SJSA1 (cell line): Measurements from ENCODE around the gene VAC14. TPM values are rescaled to one million over a fixed set of nuclear protein-coding genes. Genes with fewer than 3 reads are reported as not detected.
A peak's percentile ranks its signal among the peaks of the same experiment; 100 is the strongest.
"Not testable (repeated sequence)": the region's sequence is repeated elsewhere in the genome, so short reads cannot be mapped to it uniquely, and the experiment has no call there.

Source experiments
- DNase-seq, 2 experiments: peaks; one replicate each; pipeline ENCODE4 v3.0.0-alpha.2; 2015 to 2020; ENCODE audit warnings: low spot score in 2 of 2, low read depth in 1 of 2
- H3K27ac ChIP-seq: fragments of 250-450 bp; sonication (Bioruptor Pico); 2 replicates; pipeline ENCODE4 v1.5.1; 2020; ENCODE audit warnings: mild to moderate bottlenecking, moderate library complexity
- H3K27me3 ChIP-seq: fragments of 250-450 bp; sonication (Bioruptor Pico); replicated peaks from 2 replicates; pipeline ENCODE4 v1.5.1; 2020; ENCODE audit warnings: mild to moderate bottlenecking, moderate library complexity
- H3K36me3 ChIP-seq: fragments of 250-450 bp; sonication (Bioruptor Pico); 2 replicates; pipeline ENCODE4 v1.5.1; 2020; ENCODE audit warnings: mild to moderate bottlenecking
- H3K4me1 ChIP-seq: fragments of 250-450 bp; sonication (Bioruptor Pico); replicated peaks from 2 replicates; pipeline ENCODE4 v1.6.1; 2021; ENCODE audit warnings: mild to moderate bottlenecking
- H3K4me3 ChIP-seq: fragments of 250-450 bp; sonication (Bioruptor Pico); 2 replicates; pipeline ENCODE4 v1.5.1; 2020; ENCODE audit warnings: mild to moderate bottlenecking
- H3K9me3 ChIP-seq: fragments of 250-450 bp; sonication (Bioruptor Pico); replicated peaks from 2 replicates; pipeline ENCODE4 v1.5.1; 2020; ENCODE audit warnings: mild to moderate bottlenecking
- total RNA-seq: library from RNA; depleted of rRNA; stranded (reverse); fragments of >200 nt; shearing (Covaris generic); gene quantifications from 2 replicates; pipeline ENCODE4 v1.2.3, GENCODE V29; 2014

The VAC14 gene
- total RNA-seq, 1 experiment from 2014 or later: 46.7 TPM

GRCh38 chr16:70652322-70652721 lies 148.6 kb downstream of the VAC14 start:
- no peaks in the 10 kb centered on the region for H3K9me3 ChIP-seq
- no peak overlapping the region for H3K27ac ChIP-seq
- H3K27me3 ChIP-seq: no peaks in the 10 kb centered on the region
- H3K4me1 ChIP-seq: peaks cover 5% of the 10 kb centered on the region
- DNase-seq: no peak
- no peak overlapping the region for H3K4me3 ChIP-seq
- H3K36me3 ChIP-seq: no peaks in the 10 kb centered on the region

- Histone ChIP-seq H3K36me3 (no peaks in the 10 kb centered on the region), H3K4me1 (peaks cover 5% of the 10 kb centered on the region), H3K27me3 (no peaks in the 10 kb centered on the region), H3K27ac (no peak overlapping the region), H3K4me3 (no peak overlapping the region), H3K9me3 (no peaks in the 10 kb centered on the region)
- no peak for DNase-seq
Measured at GRCh38 chr16:70651524-70651923, 149.4 kb downstream of the VAC14 start.

- Histone ChIP-seq H3K4me1 (peaks cover 5% of the 10 kb centered on the region), H3K9me3 (no peaks in the 10 kb centered on the region), H3K27ac (no peak overlapping the region), H3K36me3 (no peaks in the 10 kb centered on the region), H3K27me3 (no peaks in the 10 kb centered on the region), H3K4me3 (no peak overlapping the region)
- no peak for DNase-seq
Measured at GRCh38 chr16:70650216-70650615, 150.7 kb downstream of the VAC14 start.

- no peak overlapping the region for H3K4me3 ChIP-seq
- no peak for DNase-seq
- H3K36me3 ChIP-seq: no peaks in the 10 kb centered on the region
- peaks cover 5% of the 10 kb centered on the region for H3K4me1 ChIP-seq
- no peak overlapping the region for H3K27ac ChIP-seq
- H3K27me3 ChIP-seq: no peaks in the 10 kb centered on the region
- H3K9me3 ChIP-seq: no peaks in the 10 kb centered on the region
Measured at GRCh38 chr16:70649300-70649699, 151.7 kb downstream of the VAC14 start.

GRCh38 chr16:70648606-70649005 lies 152.4 kb downstream of the VAC14 start:
- Histone ChIP-seq H3K4me1 (no peaks in the 10 kb centered on the region), H3K27me3 (no peaks in the 10 kb centered on the region), H3K4me3 (no peak overlapping the region), H3K36me3 (no peaks in the 10 kb centered on the region), H3K9me3 (no peaks in the 10 kb centered on the region), H3K27ac (no peak overlapping the region)
- DNase-seq: no peak

- DNase-seq: no peak
- H3K27ac ChIP-seq: no peak overlapping the region
Measured at GRCh38 chr16:70647441-70648359, 153.3 kb downstream of the VAC14 start.

GRCh38 chr16:70646260-70647241 lies 154.4 kb downstream of the VAC14 start, which contains the start of gene IL34:
Gene IL34, plus strand, starts transcription at chr16:70646559. Its CDS starts 389 bp downstream, at chr16:70646948.
- Histone ChIP-seq H3K4me3 (no peak within 1 kb of the TSS), H3K4me1 (no peaks in the 10 kb centered on the region), H3K36me3 (no peaks in the 10 kb centered on the region), H3K27ac (no peak within 1 kb of the TSS), H3K27me3 (no peaks in the 10 kb centered on the region), H3K9me3 (no peaks in the 10 kb centered on the region)
- no peak for DNase-seq

More at GRCh38 chr16:70647441-70648359, 153.3 kb downstream of the VAC14 start:
- H3K36me3 ChIP-seq: no peaks in the 10 kb centered on the region
- H3K4me3 ChIP-seq: no peak overlapping the region
- H3K27me3 ChIP-seq: no peaks in the 10 kb centered on the region
- H3K9me3 ChIP-seq: no peaks in the 10 kb centered on the region
- no peaks in the 10 kb centered on the region for H3K4me1 ChIP-seq

GRCh38 chr16:70644763-70645597 lies 156.0 kb downstream of the VAC14 start:
- H3K4me3 ChIP-seq: no peak overlapping the region
- H3K4me1 ChIP-seq: no peaks in the 10 kb centered on the region
- H3K9me3 ChIP-seq: no peaks in the 10 kb centered on the region
- no peaks in the 10 kb centered on the region for H3K27me3 ChIP-seq
- no peak overlapping the region for H3K27ac ChIP-seq
- no peaks in the 10 kb centered on the region for H3K36me3 ChIP-seq
- DNase-seq: no peak

GRCh38 chr16:70643264-70643663 lies 157.7 kb downstream of the VAC14 start:
- H3K4me3 ChIP-seq, H3K27me3 ChIP-seq, DNase-seq, H3K27ac ChIP-seq, H3K36me3 ChIP-seq, H3K4me1 ChIP-seq, H3K9me3 ChIP-seq: not testable (repeated sequence)

GRCh38 chr16:70642633-70643032 lies 158.3 kb downstream of the VAC14 start:
- no peak overlapping the region for H3K27ac ChIP-seq
- no peak overlapping the region for H3K4me3 ChIP-seq
- peaks cover 7% of the 10 kb centered on the region for H3K4me1 ChIP-seq
- DNase-seq: no peak
- H3K36me3 ChIP-seq: no peaks in the 10 kb centered on the region
- no peaks in the 10 kb centered on the region for H3K9me3 ChIP-seq
- H3K27me3 ChIP-seq: no peaks in the 10 kb centered on the region

GRCh38 chr16:70638814-70639792 lies 161.9 kb downstream of the VAC14 start:
- Histone ChIP-seq H3K4me1 (peaks cover 18% of the 10 kb centered on the region), H3K27me3 (no peaks in the 10 kb centered on the region), H3K4me3 (no peak overlapping the region), H3K9me3 (no peaks in the 10 kb centered on the region), H3K27ac (no peak overlapping the region), H3K36me3 (no peaks in the 10 kb centered on the region)
- peak in 1 of 2 experiments; percentile 34 for DNase-seq
